SKM-1 (cell line): ENCODE results near the gene DPY30.

Source experiments
- DNase-seq: peaks from one replicate; lab custom pipeline; 2025; ENCODE audit not compliant: unreplicated experiment; lab: John Stamatoyannopoulos, UW

DPY30 gene

DNA sequence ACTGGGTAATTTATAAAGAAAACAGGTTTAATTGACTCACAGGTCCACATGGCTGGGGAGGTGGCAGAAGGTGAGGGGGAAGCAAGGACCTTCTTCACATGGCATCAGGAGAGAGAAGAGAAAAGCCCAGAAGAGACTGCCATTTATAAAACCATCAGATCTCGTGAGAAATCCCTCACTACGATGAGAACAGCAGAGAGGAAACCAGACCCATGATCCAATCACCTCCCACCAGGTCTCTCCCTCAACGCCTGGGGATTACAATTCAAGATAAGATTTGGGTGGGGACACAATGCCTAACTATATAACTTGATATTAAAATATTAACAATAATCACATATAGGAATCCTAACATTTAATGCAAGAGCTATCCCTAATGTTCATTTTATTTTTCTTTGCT is 60.6 kb downstream of the DPY30 start:
- DNase-seq, result no peak

DNA sequence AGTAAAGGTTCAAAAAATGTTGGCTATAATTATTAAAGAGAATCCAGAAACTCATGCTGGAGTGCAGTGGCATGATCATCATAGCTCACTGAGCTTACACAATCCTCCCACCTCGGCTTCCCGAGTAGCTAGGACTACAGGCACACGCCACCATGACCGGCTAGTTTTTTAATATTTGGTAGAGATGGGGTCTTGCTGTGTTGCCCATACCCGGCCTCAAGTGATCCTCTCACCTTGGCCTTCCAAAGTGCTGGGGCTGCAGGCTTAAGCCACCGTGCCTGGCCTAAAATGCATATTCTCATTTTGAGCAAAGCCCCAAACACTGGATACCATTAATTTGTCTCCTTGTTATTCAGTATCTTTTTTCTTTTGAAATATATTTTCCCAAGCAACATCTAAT is 61.2 kb downstream of the DPY30 start:
- no peak for DNase-seq
